ENCODE data around the gene KRTAP4-16. TPM values are rescaled to one million over a fixed set of nuclear protein-coding genes. Genes with fewer than 3 reads are reported as not detected.
"Not testable (repeated sequence)": the region's sequence is repeated elsewhere in the genome, so short reads cannot be mapped to it uniquely, and the experiment has no call there.

KRTAP4-16 gene
- total RNA-seq, 1 donor from 2014 or later, result not detected

GRCh38 chr17:41140360-41141131, 38.5 kb upstream of the KRTAP4-16 start, which contains the start of gene KRTAP4-6:
KRTAP4-6 (minus strand) TSS chr17:41140544; CDS start chr17:41140487, 57 bp downstream.
- Mint-ChIP-seq H3K4me3 (ENCODE audit: unreplicated experiment) (no peak within 1 kb of the TSS), H3K36me3 (ENCODE audit: low read depth, unreplicated experiment) (no peaks in the 10 kb centered on the region), H3K27me3 (ENCODE audit: low read depth, unreplicated experiment) (no peaks in the 10 kb centered on the region), H3K9me3 (ENCODE audit: unreplicated experiment) (peaks cover 10% of the 10 kb centered on the region), H3K4me1 (ENCODE audit: low read depth, unreplicated experiment) (peaks cover 14% of the 10 kb centered on the region), H3K27ac (ENCODE audit: unreplicated experiment) (peak within 1 kb of the TSS; percentile 83)
- no peak within 1 kb of the TSS for H3K4me2 ChIP-seq (ENCODE audit: low read length)
- peak within 1 kb of the TSS; percentile 58 for H3K27ac ChIP-seq (ENCODE audit: low read depth, low read length)
- no peaks in the 10 kb centered on the region for H3K27me3 ChIP-seq (ENCODE audit: insufficient read depth, low read length)
- no peaks in the 10 kb centered on the region for H3K4me1 ChIP-seq (ENCODE audit: insufficient read depth, low read length)
- H3K9me3 ChIP-seq (ENCODE audit: insufficient read depth, low read depth, low read length), result peaks cover 3% of the 10 kb centered on the region
- TF ChIP-seq EZH2 (IDR thresholded peaks at IDR 0.05; ENCODE audit: insufficient read depth, low read length), result no peak
- TF ChIP-seq, protein P1, sequence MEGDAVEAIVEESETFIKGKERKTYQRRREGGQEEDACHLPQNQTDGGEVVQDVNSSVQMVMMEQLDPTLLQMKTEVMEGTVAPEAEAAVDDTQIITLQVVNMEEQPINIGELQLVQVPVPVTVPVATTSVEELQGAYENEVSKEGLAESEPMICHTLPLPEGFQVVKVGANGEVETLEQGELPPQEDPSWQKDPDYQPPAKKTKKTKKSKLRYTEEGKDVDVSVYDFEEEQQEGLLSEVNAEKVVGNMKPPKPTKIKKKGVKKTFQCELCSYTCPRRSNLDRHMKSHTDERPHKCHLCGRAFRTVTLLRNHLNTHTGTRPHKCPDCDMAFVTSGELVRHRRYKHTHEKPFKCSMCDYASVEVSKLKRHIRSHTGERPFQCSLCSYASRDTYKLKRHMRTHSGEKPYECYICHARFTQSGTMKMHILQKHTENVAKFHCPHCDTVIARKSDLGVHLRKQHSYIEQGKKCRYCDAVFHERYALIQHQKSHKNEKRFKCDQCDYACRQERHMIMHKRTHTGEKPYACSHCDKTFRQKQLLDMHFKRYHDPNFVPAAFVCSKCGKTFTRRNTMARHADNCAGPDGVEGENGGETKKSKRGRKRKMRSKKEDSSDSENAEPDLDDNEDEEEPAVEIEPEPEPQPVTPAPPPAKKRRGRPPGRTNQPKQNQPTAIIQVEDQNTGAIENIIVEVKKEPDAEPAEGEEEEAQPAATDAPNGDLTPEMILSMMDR (IDR thresholded peaks at IDR 0.05; ENCODE audit: insufficient read depth, low read depth, low read length), result no peak
- no peak within 1 kb of the TSS for H2AFZ ChIP-seq (ENCODE audit: low read depth, low read length)
- H3K36me3 ChIP-seq (ENCODE audit: insufficient read depth, low read length), result no peaks in the 10 kb centered on the region
- H3K4me3 ChIP-seq (ENCODE audit: insufficient read depth, low read depth, low read length), result no peak within 1 kb of the TSS
- H3K79me2 ChIP-seq (ENCODE audit: insufficient read depth, low read length), result no peaks in the 10 kb centered on the region
- FAIRE-seq, result peak; percentile 87
- peak; percentile 81 for DNase-seq (ENCODE audit: low read depth)
- H3K9ac ChIP-seq (ENCODE audit: low read length), result no peak within 1 kb of the TSS
- no peaks in the 10 kb centered on the region for H4K20me1 ChIP-seq (ENCODE audit: insufficient read depth, low read length)

DNA sequence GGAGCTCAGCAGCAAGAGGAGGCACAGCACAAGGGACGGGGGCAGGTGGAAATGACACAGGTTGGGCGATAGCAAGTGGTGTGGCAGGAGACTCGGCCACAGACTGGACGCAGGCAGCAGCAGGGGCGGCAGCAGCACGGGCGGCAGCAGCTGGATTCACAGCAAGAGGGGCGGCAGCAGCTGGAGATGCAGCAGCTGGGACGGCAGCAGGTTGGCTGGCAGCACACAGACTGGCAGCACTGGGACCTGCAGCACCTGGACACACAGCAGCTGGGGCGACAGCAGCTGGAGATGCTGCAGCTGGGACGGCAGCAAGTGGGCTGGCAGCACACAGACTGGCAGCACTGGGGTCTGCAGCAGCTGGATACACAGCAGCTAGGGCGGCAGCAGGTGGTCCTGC, 37.9 kb upstream of the KRTAP4-16 start:
- not testable (repeated sequence) for H3K4me3 ChIP-seq (ENCODE audit: insufficient read depth, low read depth, low read length); H3K4me2 ChIP-seq (ENCODE audit: low read length); H3K36me3 ChIP-seq (ENCODE audit: insufficient read depth, low read length); H3K4me1 ChIP-seq (ENCODE audit: insufficient read depth, low read length); H3K4me3 Mint-ChIP-seq (ENCODE audit: unreplicated experiment); H4K20me1 ChIP-seq (ENCODE audit: insufficient read depth, low read length); H3K9ac ChIP-seq (ENCODE audit: low read length); DNase-seq (ENCODE audit: low read depth); H3K27me3 Mint-ChIP-seq (ENCODE audit: low read depth, unreplicated experiment); H3K27me3 ChIP-seq (ENCODE audit: insufficient read depth, low read length); H3K27ac Mint-ChIP-seq (ENCODE audit: unreplicated experiment); H3K36me3 Mint-ChIP-seq (ENCODE audit: low read depth, unreplicated experiment); H3K9me3 ChIP-seq (ENCODE audit: insufficient read depth, low read depth, low read length); FAIRE-seq; H2AFZ ChIP-seq (ENCODE audit: low read depth, low read length); H3K79me2 ChIP-seq (ENCODE audit: insufficient read depth, low read length)
- Mint-ChIP-seq H3K4me1 (ENCODE audit: low read depth, unreplicated experiment) (peaks cover 14% of the 10 kb centered on the region), H3K9me3 (ENCODE audit: unreplicated experiment) (peaks cover 10% of the 10 kb centered on the region)
- peak overlapping the region; percentile 58 for H3K27ac ChIP-seq (ENCODE audit: low read depth, low read length)

GRCh38 chr17:41133880-41134735, 32.1 kb upstream of the KRTAP4-16 start:
- H3K79me2 ChIP-seq (ENCODE audit: insufficient read depth, low read length), result no peaks in the 10 kb centered on the region
- TF ChIP-seq EZH2 (IDR thresholded peaks at IDR 0.05; ENCODE audit: insufficient read depth, low read length), result no peak
- peak; percentile 8 for DNase-seq (ENCODE audit: low read depth)
- H3K27me3 ChIP-seq (ENCODE audit: insufficient read depth, low read length), result no peaks in the 10 kb centered on the region
- peak overlapping the region; percentile 6 for H2AFZ ChIP-seq (ENCODE audit: low read depth, low read length)
- Mint-ChIP-seq H3K9me3 (ENCODE audit: unreplicated experiment) (peaks cover 4% of the 10 kb centered on the region), H3K4me3 (ENCODE audit: unreplicated experiment) (no peak overlapping the region), H3K4me1 (ENCODE audit: low read depth, unreplicated experiment) (peaks cover 10% of the 10 kb centered on the region), H3K27ac (ENCODE audit: unreplicated experiment) (no peak overlapping the region), H3K27me3 (ENCODE audit: low read depth, unreplicated experiment) (no peaks in the 10 kb centered on the region), H3K36me3 (ENCODE audit: low read depth, unreplicated experiment) (no peaks in the 10 kb centered on the region)
- H3K27ac ChIP-seq (ENCODE audit: low read depth, low read length), result no peak overlapping the region
- H3K4me1 ChIP-seq (ENCODE audit: insufficient read depth, low read length), result peaks cover 5% of the 10 kb centered on the region
- peak; percentile 86 for FAIRE-seq
- no peaks in the 10 kb centered on the region for H4K20me1 ChIP-seq (ENCODE audit: insufficient read depth, low read length)
- no peaks in the 10 kb centered on the region for H3K9me3 ChIP-seq (ENCODE audit: insufficient read depth, low read depth, low read length)
- no peak overlapping the region for H3K4me2 ChIP-seq (ENCODE audit: low read length)
- no peaks in the 10 kb centered on the region for H3K36me3 ChIP-seq (ENCODE audit: insufficient read depth, low read length)
- no peak overlapping the region for H3K9ac ChIP-seq (ENCODE audit: low read length)
- no peak overlapping the region for H3K4me3 ChIP-seq (ENCODE audit: insufficient read depth, low read depth, low read length)
